GM18505 (cell line): ENCODE results near the gene LRFN3.

Experiments
- ATAC-seq: cut with Tn5 transposase; IDR thresholded peaks from one replicate; pipeline ENCODE4 v1.9.1; 2021; ENCODE audit not compliant: unreplicated experiment
- POLR2A ChIP-seq: IDR thresholded peaks from 4 replicates; pipeline ENCODE4 v1.6.1; 2011; ENCODE audit warnings: borderline replicate concordance; ENCODE audit not compliant: insufficient read depth, insufficient read length; ENCODE audit errors: extremely low read depth

The LRFN3 gene

GRCh38 chr19:35911173-35911572 lies 25.0 kb upstream of the LRFN3 start:
- ATAC-seq: no peak
- no peak for TF ChIP-seq POLR2A

- TF ChIP-seq POLR2A: no peak
- no peak for ATAC-seq
Measured at GRCh38 chr19:35911790-35912189, 24.4 kb upstream of the LRFN3 start.

DNA sequence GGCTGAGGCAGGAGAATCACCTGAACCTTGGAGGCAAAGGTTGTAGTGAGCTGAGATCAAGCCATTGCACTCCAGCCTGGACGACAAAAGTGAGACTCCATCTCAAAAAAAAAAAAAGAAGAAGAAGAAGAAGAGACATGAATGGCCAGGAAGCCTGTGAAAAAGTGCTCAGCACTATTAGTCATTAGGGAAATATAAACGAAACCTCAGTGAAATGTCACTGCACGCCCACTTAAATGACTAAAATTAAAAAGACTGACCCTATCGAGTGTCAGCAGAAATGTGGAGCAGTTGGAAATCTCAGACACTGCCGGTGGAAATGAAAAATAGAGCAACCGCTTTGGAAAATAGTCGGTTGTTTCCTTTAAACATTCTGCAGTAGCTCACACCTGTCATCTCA lies 22.6 kb upstream of the LRFN3 start:
- TF ChIP-seq POLR2A: no peak
- no peak for ATAC-seq

DNA sequence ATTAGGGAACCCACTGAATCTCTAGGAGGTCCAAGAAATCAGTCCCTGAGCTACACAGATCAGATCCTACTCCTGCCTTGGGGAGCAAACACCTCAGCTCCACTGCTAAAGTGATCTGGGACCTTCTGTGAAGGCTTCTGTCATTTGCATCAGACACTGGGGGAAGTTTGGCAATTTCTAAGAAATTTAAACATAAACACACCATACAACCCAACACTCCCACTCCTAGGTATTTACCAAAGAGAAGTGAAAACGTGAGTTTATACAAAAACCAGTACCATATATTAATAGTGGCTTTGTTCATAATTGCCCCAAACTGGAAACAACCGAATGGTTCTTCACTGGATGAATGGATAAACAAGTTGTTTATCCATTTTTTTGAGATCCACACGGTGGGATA lies 20.7 kb upstream of the LRFN3 start:
- no peak for ATAC-seq
- peak; percentile 39 for TF ChIP-seq POLR2A

DNA sequence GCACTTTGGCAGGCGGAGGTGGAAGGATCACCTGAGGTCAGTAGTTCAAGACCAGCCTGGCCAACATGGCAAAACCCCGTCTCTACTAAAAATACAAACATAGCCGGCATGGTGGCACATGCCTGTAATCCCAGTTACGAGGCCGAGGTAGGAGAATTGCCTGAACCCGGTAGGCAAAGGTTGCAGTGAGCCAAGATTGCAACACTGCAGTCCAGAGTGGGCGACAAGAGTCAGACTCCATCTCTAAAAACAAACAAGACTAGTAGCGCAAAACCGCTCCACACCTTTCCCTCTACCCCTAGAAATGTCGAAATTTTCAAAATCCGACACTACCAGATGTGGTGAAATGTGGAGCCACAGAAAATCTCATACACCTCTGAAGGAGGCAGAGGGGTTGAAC lies 16.9 kb upstream of the LRFN3 start:
- no peak for TF ChIP-seq POLR2A
- no peak for ATAC-seq

DNA sequence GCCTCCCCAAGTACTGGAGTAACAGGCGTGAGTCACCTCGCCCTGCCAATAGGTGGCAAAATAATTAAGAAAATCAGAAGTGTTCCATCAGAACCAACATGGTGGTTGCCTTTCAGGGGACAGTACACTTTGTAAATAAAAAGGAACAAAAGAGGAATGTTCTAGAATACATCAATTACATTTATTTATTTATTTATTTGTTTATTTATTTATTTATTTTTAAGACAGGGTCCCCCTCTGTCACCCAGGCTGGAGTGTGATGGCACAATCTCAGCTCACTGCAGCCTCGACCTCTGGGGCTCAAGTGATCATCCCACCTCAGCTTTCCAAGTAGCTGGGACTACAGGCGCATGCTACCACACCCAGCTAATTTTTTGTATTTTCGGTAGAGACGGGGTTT lies 15.2 kb upstream of the LRFN3 start:
- TF ChIP-seq POLR2A: no peak
- ATAC-seq: no peak

- ATAC-seq: no peak
- no peak for TF ChIP-seq POLR2A
Measured at GRCh38 chr19:35925501-35925900, 10.7 kb upstream of the LRFN3 start.

DNA sequence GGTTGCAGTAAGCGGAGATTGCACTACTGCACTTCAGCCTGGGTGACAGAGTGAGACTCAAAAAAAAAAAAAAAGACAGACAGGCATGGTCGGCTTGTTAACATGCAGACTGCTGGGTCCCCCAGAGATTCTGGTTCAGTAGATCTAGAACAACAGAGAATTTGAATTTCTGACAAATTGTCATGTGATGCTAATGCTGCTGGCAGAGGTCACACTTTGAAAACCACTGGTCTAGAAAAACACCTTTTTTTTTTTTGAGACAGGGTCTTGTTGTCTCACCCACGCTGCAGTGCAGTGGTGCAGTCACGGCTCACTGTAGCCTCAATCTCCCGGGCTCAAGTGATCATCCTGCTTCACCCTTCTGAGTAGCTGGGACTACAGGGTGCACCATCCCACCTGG lies 7.7 kb upstream of the LRFN3 start:
- ATAC-seq: no peak
- TF ChIP-seq POLR2A: no peak

GRCh38 chr19:35929876-35930275 lies 6.3 kb upstream of the LRFN3 start:
- TF ChIP-seq POLR2A: no peak
- no peak for ATAC-seq

GRCh38 chr19:35931161-35931873 lies 4.9 kb upstream of the LRFN3 start:
- peak; percentile 99 for TF ChIP-seq POLR2A
- ATAC-seq: peak; percentile 92

DNA sequence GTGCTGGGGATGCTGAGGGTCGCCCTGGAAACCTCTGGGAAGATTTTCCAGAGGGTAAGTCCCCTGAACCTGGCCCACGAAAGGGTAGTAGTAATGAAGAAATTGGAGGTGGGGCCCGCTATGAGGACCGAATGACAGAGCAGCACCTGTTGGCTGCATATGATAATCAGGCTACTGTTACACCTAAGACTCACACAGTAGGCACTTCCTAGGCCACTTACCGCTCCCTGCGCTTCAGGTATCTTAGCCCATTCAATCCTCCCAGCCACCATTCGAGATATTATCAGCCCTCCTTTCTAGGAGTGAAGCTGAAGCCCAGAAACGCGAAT lies 4.3 kb upstream of the LRFN3 start:
- TF ChIP-seq POLR2A: no peak
- peak; percentile 2 for ATAC-seq

GRCh38 chr19:35932291-35932936 lies 3.8 kb upstream of the LRFN3 start:
- ATAC-seq: no peak
- no peak for TF ChIP-seq POLR2A

GRCh38 chr19:35936738-35937268 lies 629 bp downstream of the LRFN3 start:
- no peak for ATAC-seq
- TF ChIP-seq POLR2A: no peak

- TF ChIP-seq POLR2A: no peak
Measured at GRCh38 chr19:35937345-35938281, 1.4 kb downstream of the LRFN3 start.

More at GRCh38 chr19:35937345-35938281, 1.4 kb downstream of the LRFN3 start:
- no peak for ATAC-seq
